SK-N-DZ (cell line): ENCODE data around the gene FAM240A.
"Not testable (repeated sequence)": the region's sequence is repeated elsewhere in the genome, so short reads cannot be mapped to it uniquely, and the experiment has no call there.

ENCODE experiments used
- DNase-seq: peaks from one replicate; pipeline ENCODE4 v3.0.0-alpha.2; 2015; ENCODE audit warnings: low spot score

Gene FAM240A

GRCh38 chr3:46586738-46587246 is 25.5 kb upstream of the FAM240A start:
- no peak for DNase-seq

GRCh38 chr3:46587268-46587667 is 25.1 kb upstream of the FAM240A start:
- DNase-seq: not testable (repeated sequence)

- DNase-seq: no peak
Observed at GRCh38 chr3:46593274-46593862, 19.0 kb upstream of the FAM240A start.

- no peak for DNase-seq
Observed at GRCh38 chr3:46593979-46594378, 18.3 kb upstream of the FAM240A start.

- DNase-seq: no peak
Observed at GRCh38 chr3:46594723-46595122, 17.6 kb upstream of the FAM240A start.

GRCh38 chr3:46595819-46596314 is 16.5 kb upstream of the FAM240A start:
- DNase-seq: no peak

- no peak for DNase-seq
Observed at GRCh38 chr3:46599590-46599989, 12.7 kb upstream of the FAM240A start.

GRCh38 chr3:46603446-46604046 is 8.8 kb upstream of the FAM240A start:
- no peak for DNase-seq

- no peak for DNase-seq
Observed at GRCh38 chr3:46604127-46604526, 8.2 kb upstream of the FAM240A start.

GRCh38 chr3:46607603-46608028 is 4.7 kb upstream of the FAM240A start:
- DNase-seq: no peak

- DNase-seq: no peak
Observed at GRCh38 chr3:46609212-46609721, 3.1 kb upstream of the FAM240A start.

GRCh38 chr3:46609944-46610722 is 2.2 kb upstream of the FAM240A start:
- DNase-seq: no peak

GRCh38 chr3:46613313-46614005 is 1.1 kb downstream of the FAM240A start:
- no peak for DNase-seq

- DNase-seq: no peak
Observed at GRCh38 chr3:46614431-46614830, 2.1 kb downstream of the FAM240A start.

- DNase-seq: no peak
Observed at GRCh38 chr3:46615050-46615775, 2.9 kb downstream of the FAM240A start.

GRCh38 chr3:46615976-46616375 is 3.7 kb downstream of the FAM240A start:
- no peak for DNase-seq

GRCh38 chr3:46617941-46618340 is 5.6 kb downstream of the FAM240A start:
- no peak for DNase-seq

- no peak for DNase-seq
Observed at GRCh38 chr3:46619845-46620778, 7.8 kb downstream of the FAM240A start.

GRCh38 chr3:46624533-46624932 is 12.2 kb downstream of the FAM240A start:
- DNase-seq: no peak

GRCh38 chr3:46624975-46625490 is 12.7 kb downstream of the FAM240A start:
- no peak for DNase-seq
